ENCODE data around the gene PLB1.

- TF ChIP-seq, protein P1, sequence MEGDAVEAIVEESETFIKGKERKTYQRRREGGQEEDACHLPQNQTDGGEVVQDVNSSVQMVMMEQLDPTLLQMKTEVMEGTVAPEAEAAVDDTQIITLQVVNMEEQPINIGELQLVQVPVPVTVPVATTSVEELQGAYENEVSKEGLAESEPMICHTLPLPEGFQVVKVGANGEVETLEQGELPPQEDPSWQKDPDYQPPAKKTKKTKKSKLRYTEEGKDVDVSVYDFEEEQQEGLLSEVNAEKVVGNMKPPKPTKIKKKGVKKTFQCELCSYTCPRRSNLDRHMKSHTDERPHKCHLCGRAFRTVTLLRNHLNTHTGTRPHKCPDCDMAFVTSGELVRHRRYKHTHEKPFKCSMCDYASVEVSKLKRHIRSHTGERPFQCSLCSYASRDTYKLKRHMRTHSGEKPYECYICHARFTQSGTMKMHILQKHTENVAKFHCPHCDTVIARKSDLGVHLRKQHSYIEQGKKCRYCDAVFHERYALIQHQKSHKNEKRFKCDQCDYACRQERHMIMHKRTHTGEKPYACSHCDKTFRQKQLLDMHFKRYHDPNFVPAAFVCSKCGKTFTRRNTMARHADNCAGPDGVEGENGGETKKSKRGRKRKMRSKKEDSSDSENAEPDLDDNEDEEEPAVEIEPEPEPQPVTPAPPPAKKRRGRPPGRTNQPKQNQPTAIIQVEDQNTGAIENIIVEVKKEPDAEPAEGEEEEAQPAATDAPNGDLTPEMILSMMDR (IDR thresholded peaks at IDR 0.05; ENCODE audit: poor library complexity, severe bottlenecking), result no peak
- no peak for TF ChIP-seq POLR2AphosphoS5 (IDR thresholded peaks at IDR 0.05)
Measured at GRCh38 chr2:28447086-28447485, 48.8 kb upstream of the PLB1 start.

Measured in neural cell (in vitro differentiated cells).